Measurements from ENCODE around the gene MTREX.

DNA sequence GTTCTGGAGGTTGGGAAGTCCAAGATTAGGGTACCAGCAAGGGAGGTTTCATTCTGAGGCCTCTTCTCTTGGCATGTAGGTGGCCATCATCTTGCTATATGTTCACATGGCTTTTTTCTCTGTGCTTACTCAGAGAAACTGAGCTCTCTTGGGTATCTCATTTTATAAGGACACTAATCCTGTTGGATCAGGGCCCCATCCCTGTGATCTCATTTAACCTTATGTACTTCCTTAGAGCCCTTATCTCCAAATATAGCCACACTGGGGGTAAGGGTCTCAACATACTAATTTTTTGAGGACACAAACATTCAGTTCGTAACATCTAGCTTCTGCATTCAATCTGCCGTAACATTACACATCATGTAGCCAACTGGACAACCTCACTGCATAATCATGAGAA is 6.9 kb upstream of the MTREX start:
- TF ChIP-seq, protein P1, sequence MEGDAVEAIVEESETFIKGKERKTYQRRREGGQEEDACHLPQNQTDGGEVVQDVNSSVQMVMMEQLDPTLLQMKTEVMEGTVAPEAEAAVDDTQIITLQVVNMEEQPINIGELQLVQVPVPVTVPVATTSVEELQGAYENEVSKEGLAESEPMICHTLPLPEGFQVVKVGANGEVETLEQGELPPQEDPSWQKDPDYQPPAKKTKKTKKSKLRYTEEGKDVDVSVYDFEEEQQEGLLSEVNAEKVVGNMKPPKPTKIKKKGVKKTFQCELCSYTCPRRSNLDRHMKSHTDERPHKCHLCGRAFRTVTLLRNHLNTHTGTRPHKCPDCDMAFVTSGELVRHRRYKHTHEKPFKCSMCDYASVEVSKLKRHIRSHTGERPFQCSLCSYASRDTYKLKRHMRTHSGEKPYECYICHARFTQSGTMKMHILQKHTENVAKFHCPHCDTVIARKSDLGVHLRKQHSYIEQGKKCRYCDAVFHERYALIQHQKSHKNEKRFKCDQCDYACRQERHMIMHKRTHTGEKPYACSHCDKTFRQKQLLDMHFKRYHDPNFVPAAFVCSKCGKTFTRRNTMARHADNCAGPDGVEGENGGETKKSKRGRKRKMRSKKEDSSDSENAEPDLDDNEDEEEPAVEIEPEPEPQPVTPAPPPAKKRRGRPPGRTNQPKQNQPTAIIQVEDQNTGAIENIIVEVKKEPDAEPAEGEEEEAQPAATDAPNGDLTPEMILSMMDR (IDR thresholded peaks at IDR 0.05): no peak
- TF ChIP-seq POLR2A (IDR thresholded peaks at IDR 0.05): no peak

Data from Peyer's patch (tissue), 4 donors.